Epithelial cell of esophagus (primary cell): Measurements from ENCODE around the gene HEATR9.

Source experiments
- DNase-seq: peaks from one replicate; pipeline ENCODE4 v3.0.0; 2010; ENCODE audit warnings: low read depth
- H3K4me3 ChIP-seq: 2 replicates; pipeline ENCODE4 v1.5.1; 2011; ENCODE audit warnings: mild to moderate bottlenecking, low read length, control low read depth
- CTCF ChIP-seq: IDR thresholded peaks from 2 replicates; pipeline ENCODE4 v1.5.1; 2011; ENCODE audit warnings: low read depth, mild to moderate bottlenecking, low read length, control low read depth, inconsistent platforms; ENCODE audit not compliant: insufficient read depth; ENCODE audit errors: missing control alignments

The HEATR9 gene

GRCh38 chr17:35875072-35875799 lies 6.5 kb upstream of the HEATR9 start:
- no peak overlapping the region for H3K4me3 ChIP-seq

GRCh38 chr17:35872196-35872980 lies 3.7 kb upstream of the HEATR9 start:
- no peak for TF ChIP-seq CTCF
- H3K4me3 ChIP-seq: no peak overlapping the region
- no peak for DNase-seq

More at GRCh38 chr17:35875072-35875799, 6.5 kb upstream of the HEATR9 start:
- no peak for TF ChIP-seq CTCF
- no peak for DNase-seq

GRCh38 chr17:35870906-35871819 lies 2.5 kb upstream of the HEATR9 start:
- TF ChIP-seq CTCF: no peak
- DNase-seq: no peak
- H3K4me3 ChIP-seq: no peak overlapping the region

GRCh38 chr17:35867574-35867973 lies 1.1 kb downstream of the HEATR9 start:
- no peak for DNase-seq
- H3K4me3 ChIP-seq: no peak overlapping the region
- TF ChIP-seq CTCF: no peak

GRCh38 chr17:35866341-35866950 lies 2.2 kb downstream of the HEATR9 start:
- no peak for DNase-seq
- H3K4me3 ChIP-seq: no peak overlapping the region
- no peak for TF ChIP-seq CTCF
